Natural killer cell treated with Interleukin-12 subunit alpha and Interleukin-12 subunit beta and Interleukin-15 and Interleukin-18, amount 100 ng/mL, for 72 hours (primary cell): Measurements from ENCODE around the gene PDE4D. TPM values are rescaled to one million over a fixed set of nuclear protein-coding genes. Genes with fewer than 3 reads are reported as not detected.

ENCODE experiments used
- ATAC-seq, 2 donors: fragments of 150-1000 bp; cut with Tn5 transposase in 1 of 2; sonication (Bioruptor Pico), chemical (Tn5 transposase) in 1 of 2; 2 replicates each; pipeline ENCODE4 v1.10.0; 2021
- DNase-seq: peaks from one replicate; pipeline ENCODE4 v3.0.0; 2022; ENCODE audit warnings: low spot score
- H3K27ac Mint-ChIP-seq, 2 donors: 1 replicate in 1 of 2; 2 replicates in 1 of 2; pipeline ENCODE4 v1.8.0; 2022; ENCODE audit warnings: mixed read lengths in 2 of 2, mild to moderate bottlenecking in 1 of 2, moderate library complexity in 1 of 2
- H3K27me3 Mint-ChIP-seq, 2 donors: 1 replicate in 1 of 2; 2 replicates in 1 of 2; pipeline ENCODE4 v1.8.0; 2022; ENCODE audit warnings: mixed read lengths in 2 of 2
- H3K36me3 Mint-ChIP-seq: one replicate; pipeline ENCODE4 v1.8.0; 2022; ENCODE audit warnings: mixed read lengths
- H3K4me1 Mint-ChIP-seq, 2 donors: 1 replicate in 1 of 2; 2 replicates in 1 of 2; pipeline ENCODE4 v1.8.0; 2022; ENCODE audit warnings: low read depth in 2 of 2, mixed read lengths in 2 of 2, mild to moderate bottlenecking in 1 of 2
- H3K4me3 Mint-ChIP-seq: one replicate; pipeline ENCODE4 v1.8.0; 2022; ENCODE audit warnings: mixed read lengths
- H3K9me3 Mint-ChIP-seq: 2 replicates; pipeline ENCODE4 v1.8.0; 2022; ENCODE audit warnings: mixed read lengths
- total RNA-seq, 2 donors: library from RNA; stranded (reverse); gene quantifications; one replicate each; pipeline ENCODE4 v1.2.3, GENCODE V29; 2022

Gene PDE4D
- total RNA-seq, 2 donors from 2014 or later, result 55.0 to 80.5 TPM

DNA sequence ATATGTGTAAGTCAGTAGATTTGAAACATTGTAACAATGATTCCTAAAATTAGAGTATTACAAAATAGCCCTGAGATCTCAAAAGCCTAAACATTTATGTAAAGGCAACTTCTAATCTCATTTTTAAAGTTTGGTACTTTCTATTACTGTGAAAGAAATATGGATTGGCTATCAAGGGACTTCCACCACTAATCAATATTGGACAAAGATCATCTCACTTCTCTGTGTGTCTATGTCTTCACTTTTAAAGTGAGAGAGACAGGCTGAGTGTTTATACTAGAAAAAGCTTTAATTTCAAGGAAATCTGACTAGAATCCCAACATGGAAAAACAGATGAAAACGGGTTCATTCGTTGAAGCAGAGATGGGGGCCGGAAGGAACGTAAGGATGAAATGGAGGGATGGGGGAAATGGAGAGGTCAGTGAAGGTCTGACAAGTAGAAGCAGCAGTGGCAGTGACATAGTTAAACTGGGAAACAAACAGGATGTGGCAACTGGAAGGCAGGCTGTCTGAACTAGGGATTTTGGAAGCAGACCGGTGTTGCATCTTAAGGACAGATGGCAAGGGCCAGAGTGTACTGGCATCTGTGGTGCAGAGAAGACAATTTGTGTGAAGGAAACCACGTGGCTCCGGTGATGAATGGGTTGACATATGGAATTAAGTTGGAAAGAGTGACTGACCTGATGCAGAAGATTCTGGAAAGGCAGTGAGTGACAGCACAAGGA lies 60.8 kb downstream of the PDE4D start:
- Mint-ChIP-seq H3K36me3 (no peaks in the 10 kb centered on the region), H3K4me1 (no peaks in the 10 kb centered on the region), H3K27ac (no peak overlapping the region), H3K9me3 (no peaks in the 10 kb centered on the region), H3K4me3 (no peak overlapping the region), H3K27me3 (peaks cover 16 to 25% of the 10 kb centered on the region in 2 donors)
- no peak for DNase-seq
- no peak for ATAC-seq

DNA sequence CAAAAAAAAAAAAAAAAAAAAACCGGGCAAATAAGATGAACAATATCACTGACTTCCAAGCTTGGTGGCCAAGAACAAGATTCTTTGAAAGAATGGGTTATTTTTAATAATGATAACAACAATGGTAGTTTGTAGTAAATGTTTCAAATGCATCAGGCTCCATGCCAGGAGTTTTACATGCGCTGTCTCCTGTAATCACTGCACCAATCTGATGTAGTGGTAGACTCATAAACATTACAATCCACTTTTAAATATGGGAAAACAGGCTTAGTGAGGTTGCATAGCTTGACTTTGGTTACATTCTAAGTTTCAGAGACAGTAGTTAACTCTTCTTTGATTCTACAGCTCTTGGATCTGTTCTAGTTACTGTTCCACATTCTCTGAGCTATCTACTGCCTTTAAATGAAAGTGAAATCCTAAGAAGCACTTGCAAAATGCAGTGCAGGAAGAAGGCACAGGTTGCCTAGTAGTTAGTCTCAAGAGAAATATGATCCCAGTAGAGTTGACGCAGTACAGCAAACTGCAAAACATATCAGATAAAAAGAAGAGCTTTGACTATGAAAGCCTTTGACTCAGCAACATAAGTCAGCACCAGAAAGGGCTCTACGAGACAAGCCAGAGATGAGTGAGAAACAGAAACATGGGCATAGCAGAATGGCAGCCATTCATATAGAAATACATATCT lies 62.1 kb downstream of the PDE4D start:
- no peak overlapping the region for H3K4me3 Mint-ChIP-seq
- H3K27me3 Mint-ChIP-seq, result peaks cover 12 to 29% of the 10 kb centered on the region in 2 donors
- ATAC-seq (no peak), DNase-seq (no peak)
- no peak overlapping the region for H3K27ac Mint-ChIP-seq
- no peaks in the 10 kb centered on the region for H3K4me1 Mint-ChIP-seq
- H3K9me3 Mint-ChIP-seq, result no peaks in the 10 kb centered on the region
- H3K36me3 Mint-ChIP-seq, result no peaks in the 10 kb centered on the region

DNA sequence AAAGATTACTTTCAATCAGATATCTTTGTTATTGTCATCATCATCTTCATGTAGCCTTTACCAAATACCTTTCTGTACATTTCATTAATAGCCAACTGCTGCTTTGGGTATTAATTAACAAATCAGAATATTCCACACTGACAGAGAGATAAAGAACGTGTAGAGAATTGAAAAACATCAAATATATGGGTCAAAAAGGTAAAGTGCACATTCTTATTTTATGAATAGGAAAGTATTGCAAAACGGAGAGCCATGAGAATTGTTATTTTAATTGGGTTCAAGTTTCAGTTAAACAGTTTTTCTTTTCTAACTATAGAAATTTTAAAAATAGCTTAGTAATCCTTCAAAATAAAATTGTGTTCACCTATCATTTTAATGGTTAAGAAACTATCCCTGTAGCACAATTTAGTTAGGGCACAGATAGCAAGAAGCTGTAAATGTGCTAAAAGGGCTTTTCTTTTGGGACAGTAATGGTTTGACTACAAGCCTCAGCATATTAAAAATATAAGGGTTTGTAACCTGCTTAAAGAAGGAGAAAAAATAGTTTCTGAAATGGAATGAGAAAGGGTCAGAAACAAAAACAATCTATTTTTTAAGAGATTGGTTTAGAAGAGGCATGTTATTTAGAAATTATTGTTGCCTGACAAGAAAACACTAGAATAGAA lies 62.9 kb downstream of the PDE4D start:
- ATAC-seq (no peak), DNase-seq (no peak)
- no peaks in the 10 kb centered on the region for H3K9me3 Mint-ChIP-seq
- H3K4me3 Mint-ChIP-seq, result no peak overlapping the region
- no peaks in the 10 kb centered on the region for H3K36me3 Mint-ChIP-seq
- peaks cover 17 to 29% of the 10 kb centered on the region in 2 donors for H3K27me3 Mint-ChIP-seq
- no peaks in the 10 kb centered on the region for H3K4me1 Mint-ChIP-seq
- no peak overlapping the region for H3K27ac Mint-ChIP-seq

DNA sequence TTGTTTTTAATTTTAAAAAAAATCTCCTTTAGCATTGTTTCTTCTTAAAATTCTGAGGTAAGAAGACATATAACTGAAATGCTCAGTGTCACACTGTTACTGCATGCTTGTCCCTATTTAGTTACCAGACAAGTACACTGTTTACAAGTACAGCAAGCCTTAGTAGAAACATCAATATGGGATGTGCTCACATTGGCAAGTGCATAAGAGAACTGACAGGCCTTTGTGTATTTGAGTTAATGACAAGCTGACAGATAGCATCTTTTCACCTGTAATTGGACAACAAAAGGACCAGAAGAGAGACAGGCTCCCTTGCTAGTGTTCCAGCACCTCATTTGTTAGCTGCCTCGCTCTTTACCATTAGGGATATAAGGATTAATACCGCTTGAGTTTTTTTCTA lies 63.6 kb downstream of the PDE4D start:
- Mint-ChIP-seq H3K27me3 (peaks cover 18 to 29% of the 10 kb centered on the region in 2 donors), H3K4me3 (no peak overlapping the region), H3K36me3 (no peaks in the 10 kb centered on the region), H3K4me1 (no peaks in the 10 kb centered on the region), H3K27ac (no peak overlapping the region), H3K9me3 (no peaks in the 10 kb centered on the region)
- no peak for ATAC-seq
- no peak for DNase-seq

DNA sequence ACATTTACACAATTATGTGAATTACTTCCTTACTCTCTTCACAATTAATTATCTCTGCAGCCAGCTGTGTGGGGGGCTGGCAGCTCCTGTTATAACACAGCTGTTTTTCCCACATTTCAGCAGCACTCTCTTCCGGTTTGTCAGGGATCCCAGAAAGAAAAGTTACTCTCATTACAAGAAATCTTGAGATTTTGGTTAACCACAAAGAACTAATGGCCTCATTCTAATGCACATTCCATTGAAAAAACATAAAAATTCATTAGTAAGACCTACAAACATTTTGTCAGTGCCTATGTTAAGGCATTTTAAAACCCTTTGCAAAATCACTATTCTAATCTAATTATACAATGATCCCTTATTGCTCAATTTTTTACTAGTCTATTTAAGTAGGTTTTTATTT lies 64.1 kb downstream of the PDE4D start:
- Mint-ChIP-seq H3K27ac (no peak overlapping the region), H3K4me1 (no peaks in the 10 kb centered on the region), H3K36me3 (no peaks in the 10 kb centered on the region), H3K4me3 (no peak overlapping the region), H3K27me3 (peaks cover 21 to 29% of the 10 kb centered on the region in 2 donors), H3K9me3 (no peaks in the 10 kb centered on the region)
- DNase-seq, result no peak
- no peak for ATAC-seq

DNA sequence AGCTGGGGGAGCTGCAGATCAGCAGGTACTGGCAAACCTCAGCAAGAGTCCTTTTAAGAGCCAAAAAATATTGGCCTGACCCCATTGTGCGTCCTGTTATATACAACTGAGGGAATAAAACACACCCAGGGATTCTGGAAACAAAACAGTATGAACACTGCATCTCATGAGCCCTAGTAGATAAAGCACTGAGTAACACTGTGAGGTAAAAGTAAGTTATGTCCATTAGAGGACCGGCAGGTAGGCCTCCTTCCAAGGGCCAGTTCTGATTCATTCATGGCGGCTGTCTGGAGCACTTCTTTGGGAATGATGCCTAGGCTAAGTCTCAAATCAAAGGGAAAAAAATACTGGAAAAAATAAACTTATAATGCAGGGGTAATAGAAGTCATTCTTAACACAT lies 64.9 kb downstream of the PDE4D start:
- peaks cover 23 to 34% of the 10 kb centered on the region in 2 donors for H3K27me3 Mint-ChIP-seq
- no peak for DNase-seq
- H3K27ac Mint-ChIP-seq, result no peak overlapping the region
- no peaks in the 10 kb centered on the region for H3K4me1 Mint-ChIP-seq
- H3K9me3 Mint-ChIP-seq, result no peaks in the 10 kb centered on the region
- H3K36me3 Mint-ChIP-seq, result no peaks in the 10 kb centered on the region
- no peak for ATAC-seq
- no peak overlapping the region for H3K4me3 Mint-ChIP-seq

DNA sequence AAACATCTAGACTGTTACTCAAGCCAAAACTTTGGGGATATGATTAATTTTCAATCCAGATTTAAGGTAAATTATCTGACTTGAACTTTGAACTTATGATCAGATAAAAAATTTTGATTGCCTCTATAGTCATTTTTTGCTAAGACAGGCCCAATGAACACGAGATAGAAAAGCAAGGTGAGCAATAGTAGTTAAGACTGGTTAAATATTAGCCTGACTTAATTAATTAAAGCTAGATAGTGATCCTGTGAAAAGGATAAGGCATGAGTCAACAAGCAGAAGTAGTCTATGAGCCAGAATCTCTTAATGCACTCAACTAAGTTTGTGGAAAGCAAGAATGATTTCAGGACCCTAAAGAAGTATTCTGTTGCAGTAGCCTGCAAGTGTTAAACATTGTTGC lies 66.5 kb downstream of the PDE4D start:
- no peaks in the 10 kb centered on the region for H3K36me3 Mint-ChIP-seq
- H3K4me3 Mint-ChIP-seq, result no peak overlapping the region
- no peaks in the 10 kb centered on the region for H3K4me1 Mint-ChIP-seq
- no peaks in the 10 kb centered on the region for H3K9me3 Mint-ChIP-seq
- H3K27ac Mint-ChIP-seq, result no peak overlapping the region
- ATAC-seq (no peak), DNase-seq (no peak)
- peaks cover 19 to 26% of the 10 kb centered on the region in 2 donors for H3K27me3 Mint-ChIP-seq

DNA sequence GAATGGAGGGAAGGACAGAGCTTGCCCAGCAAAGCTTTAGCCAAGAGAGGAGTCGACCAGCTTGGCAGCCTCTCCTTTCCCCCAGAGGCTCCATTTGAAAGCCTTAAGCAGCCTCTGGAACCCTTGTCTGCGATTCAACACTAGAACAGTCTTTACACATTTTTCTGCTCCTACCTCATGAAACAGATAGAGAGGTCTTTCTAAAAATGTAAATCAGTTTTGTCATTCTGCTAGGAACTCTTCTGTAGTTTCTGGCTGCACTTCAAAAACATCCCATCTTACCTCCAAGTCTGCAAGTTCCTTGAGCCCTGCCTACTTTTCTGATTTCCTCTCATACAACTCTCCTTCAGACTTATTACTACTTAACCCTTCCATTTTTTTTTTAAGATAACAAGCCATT lies 70.1 kb downstream of the PDE4D start:
- H3K36me3 Mint-ChIP-seq, result no peaks in the 10 kb centered on the region
- no peak for DNase-seq
- H3K27me3 Mint-ChIP-seq, result peaks cover 24 to 33% of the 10 kb centered on the region in 2 donors
- no peak overlapping the region for H3K4me3 Mint-ChIP-seq
- H3K27ac Mint-ChIP-seq, result no peak overlapping the region
- H3K4me1 Mint-ChIP-seq, result no peaks in the 10 kb centered on the region
- no peak for ATAC-seq
- H3K9me3 Mint-ChIP-seq, result no peaks in the 10 kb centered on the region

DNA sequence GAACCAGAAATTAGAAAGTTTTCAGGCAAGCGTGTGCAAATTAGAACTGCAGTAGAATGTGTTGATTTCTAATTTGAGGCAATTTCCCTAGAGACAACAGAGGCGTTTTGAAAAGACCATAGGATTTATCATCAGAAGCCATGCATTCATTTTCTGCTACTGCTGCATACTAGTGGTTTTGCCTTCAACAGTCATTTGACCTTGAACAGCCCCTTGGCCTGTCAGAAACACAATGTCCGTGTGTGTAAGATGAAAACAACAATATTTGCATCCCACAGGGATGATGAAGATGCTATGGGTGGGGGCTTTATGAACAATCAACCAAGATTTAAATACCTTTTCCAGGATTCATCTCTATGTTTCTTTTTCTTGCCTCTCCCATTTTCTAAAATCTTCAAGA lies 73.7 kb downstream of the PDE4D start:
- peaks cover 21 to 29% of the 10 kb centered on the region in 2 donors for H3K27me3 Mint-ChIP-seq
- no peaks in the 10 kb centered on the region for H3K4me1 Mint-ChIP-seq
- H3K36me3 Mint-ChIP-seq, result no peaks in the 10 kb centered on the region
- DNase-seq, result no peak
- no peak overlapping the region for H3K27ac Mint-ChIP-seq
- ATAC-seq, result no peak
- no peak overlapping the region for H3K4me3 Mint-ChIP-seq
- H3K9me3 Mint-ChIP-seq, result no peaks in the 10 kb centered on the region

DNA sequence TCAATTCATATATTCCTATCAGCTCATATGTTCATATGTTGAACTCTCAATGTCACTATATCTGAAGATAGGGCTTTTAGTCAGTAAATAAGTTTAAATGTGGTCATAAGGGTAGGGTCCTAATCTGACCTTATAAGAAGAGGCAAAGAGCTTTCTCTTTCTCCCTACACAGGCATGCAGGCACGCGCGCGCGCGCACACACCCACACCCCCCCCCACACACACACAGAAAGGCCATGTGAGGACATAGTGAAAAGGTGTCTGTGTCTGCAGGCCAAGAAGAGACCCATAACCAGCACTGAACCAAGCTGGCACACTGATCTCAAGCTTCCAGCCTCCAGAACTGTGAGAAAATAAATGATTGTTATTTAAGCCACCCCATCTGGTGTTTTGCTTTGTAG lies 76.0 kb downstream of the PDE4D start:
- Mint-ChIP-seq H3K27ac (no peak overlapping the region), H3K36me3 (no peaks in the 10 kb centered on the region), H3K4me1 (no peaks in the 10 kb centered on the region), H3K4me3 (no peak overlapping the region), H3K27me3 (peaks cover 15 to 26% of the 10 kb centered on the region in 2 donors), H3K9me3 (no peaks in the 10 kb centered on the region)
- ATAC-seq, result no peak
- DNase-seq, result no peak

DNA sequence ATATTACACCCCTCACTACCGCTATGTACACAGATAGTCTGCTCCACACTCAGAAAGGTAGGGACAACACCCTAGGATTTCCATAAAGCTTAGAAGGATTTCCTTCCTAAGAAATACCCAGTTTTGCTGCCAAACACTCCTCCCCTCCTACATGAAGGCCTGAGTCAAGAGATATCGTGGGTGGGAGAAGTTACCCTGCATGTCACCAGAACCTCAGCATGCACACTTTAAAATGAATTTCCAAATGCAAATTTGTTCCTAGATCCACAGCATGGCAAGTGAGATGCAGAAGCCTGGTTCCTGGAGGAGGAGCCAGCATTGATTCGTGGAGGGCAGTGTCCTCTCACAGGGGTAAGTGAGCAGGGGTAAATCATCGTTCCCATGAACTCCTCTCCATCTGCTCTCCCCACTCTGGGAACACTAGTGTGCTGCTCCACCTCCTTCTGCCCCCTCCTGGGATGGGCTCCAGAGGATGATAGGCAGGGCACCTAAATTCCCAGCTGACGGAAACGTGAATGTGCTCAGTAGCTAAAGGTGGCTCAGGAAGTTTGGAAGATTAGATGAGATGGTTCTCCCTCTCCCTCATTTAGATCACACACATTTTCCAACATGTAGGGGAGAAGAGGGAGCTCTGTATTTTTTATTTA lies 76.7 kb downstream of the PDE4D start:
- H3K4me3 Mint-ChIP-seq, result no peak overlapping the region
- DNase-seq (no peak), ATAC-seq (peak in 1 of 2 donors; percentile 24)
- H3K27ac Mint-ChIP-seq, result no peak overlapping the region
- H3K27me3 Mint-ChIP-seq, result peaks cover 18 to 31% of the 10 kb centered on the region in 2 donors
- no peaks in the 10 kb centered on the region for H3K9me3 Mint-ChIP-seq
- no peaks in the 10 kb centered on the region for H3K36me3 Mint-ChIP-seq
- H3K4me1 Mint-ChIP-seq, result no peaks in the 10 kb centered on the region

DNA sequence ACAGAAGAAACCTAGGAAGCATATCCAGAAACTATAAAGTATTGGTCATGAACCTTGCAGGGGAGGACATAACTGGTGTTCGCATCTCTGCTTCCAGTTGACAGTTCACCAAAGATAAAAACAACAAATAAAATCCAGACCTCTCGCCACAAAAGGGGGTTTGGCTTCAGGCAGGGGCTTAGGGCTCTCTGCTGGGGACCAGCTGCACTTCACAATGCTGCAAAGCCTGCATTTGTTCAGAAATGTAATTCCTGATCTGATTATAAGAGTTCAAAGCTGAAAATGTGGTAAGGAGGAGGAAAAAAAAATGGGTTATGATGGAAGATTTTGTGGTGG lies 79.0 kb downstream of the PDE4D start:
- H3K27me3 Mint-ChIP-seq, result peaks cover 20 to 42% of the 10 kb centered on the region in 2 donors
- H3K27ac Mint-ChIP-seq, result no peak overlapping the region
- no peaks in the 10 kb centered on the region for H3K9me3 Mint-ChIP-seq
- no peak overlapping the region for H3K4me3 Mint-ChIP-seq
- ATAC-seq, result no peak
- H3K36me3 Mint-ChIP-seq, result no peaks in the 10 kb centered on the region
- H3K4me1 Mint-ChIP-seq, result peaks cover 0 to 3% of the 10 kb centered on the region in 2 donors
- no peak for DNase-seq

DNA sequence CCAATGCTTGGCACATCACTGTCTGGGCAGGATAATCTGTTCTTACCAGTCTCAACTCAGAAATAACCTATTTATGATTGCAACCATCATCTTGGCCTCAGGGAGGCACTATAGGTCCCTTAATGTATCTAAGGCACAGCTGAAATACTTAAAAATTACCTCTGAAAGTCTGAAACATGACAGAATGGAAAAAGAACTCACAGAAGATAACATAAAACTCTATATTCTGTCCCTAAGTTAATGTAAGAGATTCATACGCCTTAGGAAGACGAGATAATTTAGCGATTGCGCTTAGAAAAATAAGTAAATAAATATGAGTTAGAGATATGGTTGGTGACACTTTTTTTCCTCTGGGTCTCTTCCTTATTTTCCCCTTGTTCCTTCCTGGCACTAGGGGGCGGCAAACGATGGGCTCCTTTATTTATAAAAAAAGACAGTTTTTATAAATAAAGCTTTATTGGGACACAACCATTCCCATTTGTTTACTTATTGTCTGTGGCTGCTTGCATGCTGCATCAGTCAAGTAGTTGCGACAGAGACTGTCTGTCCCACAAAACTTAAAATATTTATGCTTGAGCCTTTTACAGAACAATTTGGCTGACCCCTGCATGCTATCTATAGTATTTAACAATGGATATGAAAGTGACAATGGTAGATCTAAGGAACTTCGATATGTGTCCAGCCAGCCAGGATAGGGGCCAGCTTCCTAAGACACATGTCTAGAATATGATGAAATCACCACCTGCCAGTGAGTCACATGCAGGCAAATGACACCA lies 79.6 kb downstream of the PDE4D start:
- H3K4me3 Mint-ChIP-seq, result no peak overlapping the region
- H3K4me1 Mint-ChIP-seq, result peaks cover 0 to 3% of the 10 kb centered on the region in 2 donors
- ATAC-seq (no peak), DNase-seq (no peak)
- H3K27ac Mint-ChIP-seq, result no peak overlapping the region
- peaks cover 20 to 39% of the 10 kb centered on the region in 2 donors for H3K27me3 Mint-ChIP-seq
- H3K36me3 Mint-ChIP-seq, result no peaks in the 10 kb centered on the region
- H3K9me3 Mint-ChIP-seq, result no peaks in the 10 kb centered on the region
